Hepatocyte (in vitro differentiated cells): Measurements from ENCODE around the gene ANAPC2. TPM values are rescaled to one million over a fixed set of nuclear protein-coding genes. Genes with fewer than 3 reads are reported as not detected.

Source experiments
- DNase-seq: peaks from one replicate; pipeline ENCODE4 v3.0.0-alpha.2; 2016; ENCODE audit warnings: low spot score
- H2AFZ ChIP-seq: fragments of 200-600 bp; sonication (generic); 2 replicates; pipeline ENCODE4 v1.6.0; 2016; ENCODE audit warnings: antibody characterized with exemption, mild to moderate bottlenecking
- H3K27ac ChIP-seq: fragments of 200-600 bp; sonication (generic); 2 replicates; pipeline ENCODE4 v1.5.1; 2016; ENCODE audit warnings: mild to moderate bottlenecking
- H3K27me3 ChIP-seq: fragments of 200-600 bp; sonication (generic); 2 replicates; pipeline ENCODE4 v1.6.1; 2016
- H3K36me3 ChIP-seq: fragments of 200-600 bp; sonication (generic); replicated peaks from 2 replicates; pipeline ENCODE4 v1.5.1; 2016; ENCODE audit warnings: low read depth; ENCODE audit not compliant: insufficient read depth
- H3K4me1 ChIP-seq: fragments of 200-600 bp; sonication (generic); 2 replicates; pipeline ENCODE4 v1.5.1; 2016; ENCODE audit warnings: mild to moderate bottlenecking, moderate library complexity; ENCODE audit not compliant: insufficient read depth
- H3K4me2 ChIP-seq: fragments of 200-600 bp; sonication (generic); 2 replicates; pipeline ENCODE4 v1.6.0; 2016
- H3K4me3 ChIP-seq: fragments of 200-600 bp; sonication (generic); 2 replicates; pipeline ENCODE4 v1.5.1; 2016; ENCODE audit warnings: mild to moderate bottlenecking
- H3K79me2 ChIP-seq: fragments of 200-600 bp; sonication (generic); 2 replicates; pipeline ENCODE4 v1.6.0; 2017; ENCODE audit warnings: mild to moderate bottlenecking
- H3K9me2 ChIP-seq: fragments of 200-600 bp; sonication (generic); replicated peaks from 2 replicates; pipeline ENCODE4 v1.6.0; 2017; ENCODE audit warnings: mild to moderate bottlenecking; ENCODE audit not compliant: insufficient read depth
- H3K9me3 ChIP-seq: fragments of 200-600 bp; sonication (generic); 2 replicates; pipeline ENCODE4 v1.5.1; 2016; ENCODE audit warnings: low read depth, mild to moderate bottlenecking
- H4K20me1 ChIP-seq: fragments of 200-600 bp; sonication (generic); 2 replicates; pipeline ENCODE4 v1.6.0; 2016; ENCODE audit warnings: mild to moderate bottlenecking; ENCODE audit not compliant: insufficient read depth, poor library complexity, severe bottlenecking
- EZH2 ChIP-seq: fragments of 200-600 bp; sonication (generic); IDR thresholded peaks from 2 replicates; pipeline ENCODE4 v1.6.1; 2016; ENCODE audit warnings: antibody characterized with exemption, mild to moderate bottlenecking, borderline replicate concordance
- EZH2phosphoT487 ChIP-seq: fragments of 200-600 bp; sonication (generic); IDR thresholded peaks from one replicate; pipeline ENCODE4 v1.6.1; 2018; ENCODE audit warnings: antibody characterized with exemption, mild to moderate bottlenecking, low read depth, moderate library complexity; ENCODE audit not compliant: unreplicated experiment, severe bottlenecking
- WGBS: methylation state at CpG from one replicate; pipeline ENCODE4 v1.1.6; 2016; ENCODE audit warnings: low lambda C conversion rate; ENCODE audit errors: missing lambda C conversion rate; 5-methylcytosine and 5-hydroxymethylcytosine counted together
- polyA plus RNA-seq: library from polyadenylated mRNA; unstranded; fragments of >200 nt; fragmentation: Nextera tagmentation; extraction: Ambion mirVana; gene quantifications from 2 replicates; pipeline ENCODE4 v1.2.1, GENCODE V29; 2016
- total RNA-seq: library from RNA; depleted of rRNA; stranded (reverse); fragments of >200 nt; gene quantifications from 2 replicates; pipeline ENCODE4 v1.2.3, GENCODE V29; 2014
- TF ChIP-seq, protein P1 (sequence below): fragments of 200-600 bp; sonication (generic); IDR thresholded peaks from 2 replicates; pipeline ENCODE4 v1.5.1; 2016; ENCODE audit warnings: antibody characterized with exemption, mild to moderate bottlenecking; ENCODE audit not compliant: poor library complexity

ANAPC2 gene
- total and polyA plus RNA-seq, 2 experiments from 2014 or later, result 12.2 to 21.3 TPM

DNA sequence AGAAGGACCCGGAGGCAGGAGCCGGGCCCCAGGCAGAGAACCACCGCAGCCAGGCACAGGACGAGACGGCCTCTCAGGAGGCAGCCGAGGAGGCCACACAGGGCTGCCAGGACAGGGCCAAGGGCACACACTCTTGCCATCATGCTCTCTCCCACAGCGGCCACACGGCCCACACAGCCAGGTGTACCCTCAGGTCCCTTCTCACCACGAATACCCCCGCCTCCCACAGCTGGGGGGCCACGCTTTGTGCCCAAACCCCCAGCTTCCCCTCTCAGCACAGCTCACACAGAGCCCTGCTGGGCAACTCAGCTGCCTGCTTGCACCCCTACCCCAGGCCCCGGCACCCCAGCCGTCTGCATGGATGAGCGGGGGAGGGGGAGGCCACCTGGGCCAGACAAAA, 5.4 kb upstream of the ANAPC2 start:
- H4K20me1 ChIP-seq, result peaks cover 70% of the 10 kb centered on the region
- H3K27ac ChIP-seq, result peak overlapping the region; percentile 34
- WGBS, result 96% methylated on average over 13 of the region's 14 CpGs
- H3K4me1 ChIP-seq, result peaks cover 47% of the 10 kb centered on the region
- H3K36me3 ChIP-seq, result no peaks in the 10 kb centered on the region
- H3K4me2 ChIP-seq, result peak overlapping the region; percentile 99
- peaks cover 94% of the 10 kb centered on the region for H3K79me2 ChIP-seq
- H3K27me3 ChIP-seq, result no peaks in the 10 kb centered on the region
- H3K4me3 ChIP-seq, result no peak overlapping the region
- H2AFZ ChIP-seq, result no peak overlapping the region
- H3K9me2 ChIP-seq, result no peaks in the 10 kb centered on the region
- H3K9me3 ChIP-seq, result no peaks in the 10 kb centered on the region
- no peak for TF ChIP-seq EZH2phosphoT487
- TF ChIP-seq, protein P1, sequence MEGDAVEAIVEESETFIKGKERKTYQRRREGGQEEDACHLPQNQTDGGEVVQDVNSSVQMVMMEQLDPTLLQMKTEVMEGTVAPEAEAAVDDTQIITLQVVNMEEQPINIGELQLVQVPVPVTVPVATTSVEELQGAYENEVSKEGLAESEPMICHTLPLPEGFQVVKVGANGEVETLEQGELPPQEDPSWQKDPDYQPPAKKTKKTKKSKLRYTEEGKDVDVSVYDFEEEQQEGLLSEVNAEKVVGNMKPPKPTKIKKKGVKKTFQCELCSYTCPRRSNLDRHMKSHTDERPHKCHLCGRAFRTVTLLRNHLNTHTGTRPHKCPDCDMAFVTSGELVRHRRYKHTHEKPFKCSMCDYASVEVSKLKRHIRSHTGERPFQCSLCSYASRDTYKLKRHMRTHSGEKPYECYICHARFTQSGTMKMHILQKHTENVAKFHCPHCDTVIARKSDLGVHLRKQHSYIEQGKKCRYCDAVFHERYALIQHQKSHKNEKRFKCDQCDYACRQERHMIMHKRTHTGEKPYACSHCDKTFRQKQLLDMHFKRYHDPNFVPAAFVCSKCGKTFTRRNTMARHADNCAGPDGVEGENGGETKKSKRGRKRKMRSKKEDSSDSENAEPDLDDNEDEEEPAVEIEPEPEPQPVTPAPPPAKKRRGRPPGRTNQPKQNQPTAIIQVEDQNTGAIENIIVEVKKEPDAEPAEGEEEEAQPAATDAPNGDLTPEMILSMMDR, result no peak
- no peak for TF ChIP-seq EZH2
- no peak for DNase-seq

DNA sequence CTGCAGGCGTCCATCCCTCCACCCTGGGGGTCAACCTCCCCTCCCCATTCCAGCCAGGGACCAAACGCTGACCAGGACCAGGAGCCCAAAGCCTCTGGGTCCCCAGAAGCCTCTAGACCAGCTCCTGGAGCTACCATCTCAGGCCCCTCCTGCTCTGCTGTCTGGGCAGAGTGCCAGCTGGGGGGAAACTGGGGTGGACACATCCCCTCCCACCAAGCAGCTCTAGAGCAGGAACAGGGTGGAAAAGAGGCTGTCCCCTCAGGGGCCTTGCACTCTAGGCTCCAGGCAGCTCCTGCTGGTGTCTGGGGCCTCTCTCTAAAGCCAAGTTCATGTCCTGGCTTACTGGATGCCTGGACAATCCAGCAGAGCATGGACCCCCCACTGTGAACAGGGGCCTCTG, 4.5 kb upstream of the ANAPC2 start:
- DNase-seq, result no peak
- H3K4me2 ChIP-seq, result no peak overlapping the region
- WGBS, result 94% methylated on average over 2 of the region's 2 CpGs
- H3K27me3 ChIP-seq, result no peaks in the 10 kb centered on the region
- no peak overlapping the region for H3K4me3 ChIP-seq
- no peaks in the 10 kb centered on the region for H3K36me3 ChIP-seq
- H3K79me2 ChIP-seq, result peaks cover 88% of the 10 kb centered on the region
- TF ChIP-seq EZH2phosphoT487 (no peak), EZH2 (no peak)
- TF ChIP-seq, protein P1, result no peak
- peaks cover 61% of the 10 kb centered on the region for H4K20me1 ChIP-seq
- peaks cover 38% of the 10 kb centered on the region for H3K4me1 ChIP-seq
- no peak overlapping the region for H3K27ac ChIP-seq
- H3K9me2 ChIP-seq, result no peaks in the 10 kb centered on the region
- H2AFZ ChIP-seq, result no peak overlapping the region
- no peaks in the 10 kb centered on the region for H3K9me3 ChIP-seq

DNA sequence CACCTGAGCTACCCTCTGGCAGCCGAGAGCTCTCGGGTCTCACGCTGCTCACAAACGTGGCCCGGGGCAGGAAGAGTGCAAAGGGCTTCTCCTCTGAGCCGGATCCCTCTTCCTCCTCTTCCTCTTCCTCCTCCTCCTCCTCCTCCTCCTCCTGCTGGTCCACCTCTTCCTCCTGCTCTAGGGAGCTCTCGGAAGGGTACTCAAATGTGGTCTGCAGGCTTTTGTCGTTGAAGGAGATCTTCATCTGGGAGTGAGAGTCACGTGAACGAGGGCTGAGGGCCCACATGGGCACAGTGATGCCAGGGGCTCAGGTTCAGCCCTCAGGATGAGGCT, 4.1 kb upstream of the ANAPC2 start:
- H3K9me2 ChIP-seq, result no peaks in the 10 kb centered on the region
- no peaks in the 10 kb centered on the region for H3K36me3 ChIP-seq
- H3K4me3 ChIP-seq, result no peak overlapping the region
- H2AFZ ChIP-seq, result no peak overlapping the region
- 92% methylated on average over 9 of the region's 10 CpGs for WGBS
- H4K20me1 ChIP-seq, result peaks cover 60% of the 10 kb centered on the region
- DNase-seq, result no peak
- no peak overlapping the region for H3K4me2 ChIP-seq
- TF ChIP-seq EZH2 (no peak), EZH2phosphoT487 (no peak)
- TF ChIP-seq, protein P1, result no peak
- no peaks in the 10 kb centered on the region for H3K27me3 ChIP-seq
- H3K9me3 ChIP-seq, result no peaks in the 10 kb centered on the region
- H3K4me1 ChIP-seq, result peaks cover 37% of the 10 kb centered on the region
- H3K79me2 ChIP-seq, result peaks cover 88% of the 10 kb centered on the region
- H3K27ac ChIP-seq, result no peak overlapping the region

DNA sequence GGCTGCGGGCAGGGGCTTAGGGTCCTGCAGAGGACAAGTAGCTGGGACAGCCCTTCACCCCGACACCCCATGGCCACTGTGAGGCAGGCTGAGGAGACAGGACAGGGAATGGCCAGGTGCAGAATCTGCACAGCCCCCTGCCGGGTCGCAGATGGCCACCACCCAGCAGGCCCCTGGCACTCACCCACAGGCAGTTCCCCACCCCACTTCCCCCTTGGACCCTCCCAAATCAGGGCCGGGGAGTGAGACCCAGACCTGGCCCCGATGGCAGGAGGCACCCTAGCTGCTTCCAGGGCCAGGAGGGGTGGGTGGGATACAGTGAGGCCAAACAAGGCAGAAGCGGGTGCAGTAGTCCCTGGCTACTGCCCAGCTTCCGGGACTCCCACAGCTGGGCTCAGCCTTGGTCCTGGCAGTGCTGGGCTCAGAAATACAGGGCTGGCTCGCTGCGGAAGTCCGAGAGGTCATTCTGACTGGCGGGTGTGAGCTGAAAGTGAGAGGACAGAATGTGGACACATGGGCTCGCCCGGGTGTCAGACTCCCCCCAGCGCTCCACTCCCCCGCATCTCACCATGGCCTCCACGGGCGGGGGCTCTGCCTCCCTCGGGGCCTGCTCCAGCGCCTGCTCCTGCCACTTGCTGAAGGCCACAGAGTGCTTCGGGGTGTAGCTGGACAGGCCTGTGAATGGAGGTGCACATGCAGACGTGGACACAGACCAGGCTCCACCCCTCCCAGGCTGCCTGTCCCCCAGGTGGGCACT, 3.5 kb upstream of the ANAPC2 start:
- no peaks in the 10 kb centered on the region for H3K27me3 ChIP-seq
- H3K27ac ChIP-seq, result no peak overlapping the region
- H4K20me1 ChIP-seq, result peaks cover 59% of the 10 kb centered on the region
- peaks cover 88% of the 10 kb centered on the region for H3K79me2 ChIP-seq
- H3K36me3 ChIP-seq, result no peaks in the 10 kb centered on the region
- H2AFZ ChIP-seq, result no peak overlapping the region
- TF ChIP-seq EZH2phosphoT487, result no peak
- 92% methylated on average over 20 of the region's 22 CpGs for WGBS
- no peak for DNase-seq
- H3K9me2 ChIP-seq, result no peaks in the 10 kb centered on the region
- no peak overlapping the region for H3K4me3 ChIP-seq
- H3K4me1 ChIP-seq, result peaks cover 41% of the 10 kb centered on the region
- H3K9me3 ChIP-seq, result no peaks in the 10 kb centered on the region
- H3K4me2 ChIP-seq, result no peak overlapping the region
